Raji (cell line): Measurements from ENCODE around the gene TRIOBP.
A peak's percentile ranks its signal among the peaks of the same experiment; 100 is the strongest.

ENCODE experiments used
- POLR2A ChIP-seq: IDR thresholded peaks from 2 replicates; pipeline ENCODE4 v1.6.1; 2011; ENCODE audit warnings: low read depth, low read length, control low read depth; ENCODE audit not compliant: insufficient read depth

TRIOBP gene

DNA sequence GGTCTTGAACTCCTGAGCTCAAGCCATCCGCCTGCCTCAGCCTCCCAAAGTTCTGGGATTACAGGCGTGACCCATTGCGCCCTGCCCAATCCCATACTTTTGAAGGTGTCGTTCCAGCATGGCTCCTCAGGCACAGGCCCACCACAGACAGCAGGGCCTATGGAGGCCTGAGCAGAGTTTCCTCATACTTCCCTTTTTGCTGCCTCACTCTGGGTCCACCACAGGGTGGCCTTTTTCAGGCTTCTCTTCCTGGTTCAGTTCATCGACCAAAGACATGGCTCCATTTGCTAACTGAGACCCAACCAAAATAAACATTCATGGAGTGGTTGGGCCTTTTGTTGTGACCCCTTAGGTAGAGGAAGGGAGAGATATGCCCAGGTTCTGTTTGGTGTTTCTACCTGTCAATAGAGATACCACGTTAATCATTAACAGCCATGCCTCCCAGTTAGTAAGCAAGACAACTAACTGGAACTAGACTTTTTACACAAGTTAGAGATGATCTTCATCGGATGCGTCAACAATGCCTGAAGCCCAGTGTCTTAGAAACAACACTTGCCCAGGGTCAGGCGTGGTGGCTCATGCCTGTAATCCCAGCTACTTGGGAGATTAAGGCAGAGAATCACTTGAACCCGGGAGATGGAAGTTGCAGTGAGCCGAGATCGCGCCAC lies 35.1 kb downstream of the TRIOBP start:
- no peak for TF ChIP-seq POLR2A

DNA sequence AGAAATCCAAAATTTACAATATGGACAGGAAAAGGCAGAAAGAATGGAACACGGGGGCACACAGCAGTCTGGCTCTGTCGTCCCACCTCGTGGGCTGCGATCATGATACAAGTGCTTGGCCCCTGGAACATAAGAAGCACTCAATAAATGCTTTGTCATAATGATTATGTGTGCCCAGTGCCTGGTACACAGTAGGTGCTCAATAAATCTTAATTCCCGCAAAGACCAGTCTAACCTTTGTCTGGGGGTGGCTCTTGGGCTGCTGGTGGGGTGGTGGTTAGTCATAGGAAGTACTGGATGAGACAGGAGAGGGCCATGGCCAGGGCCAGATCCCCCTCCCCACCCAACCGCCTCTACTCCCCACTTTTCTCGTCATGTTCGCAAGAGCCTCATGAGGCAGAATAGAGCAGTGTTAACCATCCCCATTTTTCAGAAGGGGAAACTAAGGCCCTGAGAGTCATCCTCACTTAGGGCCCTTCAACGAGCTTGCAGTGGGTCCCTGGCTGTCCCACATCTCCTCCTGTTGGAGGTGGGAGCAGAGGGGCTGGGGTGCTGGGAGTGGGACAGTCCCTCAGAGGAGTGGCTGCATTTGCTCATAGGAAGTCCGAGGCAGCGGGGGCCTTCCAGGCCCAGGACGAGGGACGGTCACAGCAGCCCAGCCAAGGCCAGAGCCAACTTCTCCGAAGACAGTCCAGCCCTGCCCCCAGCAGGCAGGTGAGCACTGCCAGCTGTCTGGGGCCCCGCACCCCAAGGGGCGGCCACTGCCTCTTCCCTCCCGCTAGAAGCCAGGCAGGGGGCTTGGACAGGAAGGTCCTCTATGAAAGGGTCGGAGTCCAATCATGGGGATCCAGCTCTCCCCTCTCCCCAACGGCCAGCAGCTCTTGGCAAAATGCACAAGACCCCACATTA lies 36.1 kb downstream of the TRIOBP start:
- no peak for TF ChIP-seq POLR2A

DNA sequence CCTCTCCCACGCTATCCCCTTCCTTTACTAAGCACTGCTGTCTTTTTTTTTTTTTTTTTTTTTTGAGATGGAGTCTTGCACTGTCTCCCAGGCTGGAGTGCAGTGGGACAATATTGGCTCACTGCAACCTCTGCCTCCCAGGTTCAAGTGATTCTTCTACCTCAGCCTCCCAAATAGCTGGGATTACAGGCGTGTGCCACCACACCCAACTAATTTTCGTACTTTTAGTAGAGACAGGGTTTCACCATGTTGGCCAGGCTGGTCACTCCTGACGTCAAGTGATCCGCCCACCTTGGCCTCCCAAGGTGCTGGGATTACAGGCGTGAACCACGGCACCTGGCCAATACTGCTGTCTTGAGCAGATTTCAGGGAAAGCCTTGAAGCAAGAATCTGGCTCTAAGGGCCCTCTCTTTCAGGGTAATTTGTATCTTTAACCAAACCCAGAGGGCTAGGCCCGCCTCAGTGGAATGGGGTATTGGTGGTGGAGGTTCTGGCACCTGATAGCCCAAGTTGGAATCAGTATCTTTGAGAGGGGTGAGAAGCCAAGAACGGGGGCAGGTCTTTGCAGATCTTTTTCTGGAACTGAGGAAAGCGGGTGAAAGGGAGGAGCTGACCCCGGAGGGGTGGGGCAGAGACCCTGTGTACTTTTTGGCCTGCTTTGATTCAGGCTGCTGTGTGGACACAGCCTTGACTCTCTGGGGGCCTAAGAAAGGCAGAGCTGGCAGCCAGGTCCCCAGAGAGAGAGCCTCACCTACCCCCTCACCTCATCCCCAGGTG lies 37.0 kb downstream of the TRIOBP start:
- TF ChIP-seq POLR2A = no peak

DNA sequence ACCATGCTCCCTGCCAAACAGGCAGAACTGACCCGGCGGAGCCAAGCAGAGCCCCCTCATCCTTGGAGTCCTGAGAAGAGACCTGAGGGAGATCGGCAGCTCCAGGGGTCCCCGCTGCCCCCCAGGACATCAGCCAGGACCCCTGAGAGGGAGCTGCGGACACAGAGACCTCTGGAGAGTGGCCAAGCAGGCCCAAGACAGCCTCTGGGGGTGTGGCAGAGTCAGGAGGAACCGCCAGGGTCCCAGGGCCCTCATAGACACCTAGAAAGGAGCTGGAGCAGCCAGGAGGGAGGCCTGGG lies 37.5 kb downstream of the TRIOBP start:
- no peak for TF ChIP-seq POLR2A

DNA sequence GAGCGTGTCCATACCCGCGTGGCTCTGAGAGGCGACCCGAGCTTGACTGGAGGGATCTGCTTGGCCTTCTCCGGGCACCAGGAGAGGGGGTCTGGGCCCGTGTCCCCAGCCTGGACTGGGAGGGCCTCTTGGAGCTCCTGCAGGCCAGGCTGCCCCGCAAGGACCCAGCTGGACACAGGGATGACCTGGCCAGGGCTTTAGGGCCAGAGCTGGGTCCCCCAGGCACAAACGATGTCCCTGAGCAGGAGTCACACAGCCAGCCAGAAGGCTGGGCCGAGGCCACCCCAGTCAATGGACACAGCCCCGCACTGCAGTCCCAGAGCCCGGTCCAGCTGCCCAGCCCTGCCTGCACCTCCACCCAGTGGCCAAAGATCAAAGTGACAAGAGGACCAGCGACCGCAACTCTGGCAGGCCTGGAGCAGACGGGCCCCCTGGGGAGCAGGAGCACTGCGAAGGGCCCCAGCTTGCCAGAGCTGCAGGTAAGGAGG lies 38.2 kb downstream of the TRIOBP start:
- no peak for TF ChIP-seq POLR2A

DNA sequence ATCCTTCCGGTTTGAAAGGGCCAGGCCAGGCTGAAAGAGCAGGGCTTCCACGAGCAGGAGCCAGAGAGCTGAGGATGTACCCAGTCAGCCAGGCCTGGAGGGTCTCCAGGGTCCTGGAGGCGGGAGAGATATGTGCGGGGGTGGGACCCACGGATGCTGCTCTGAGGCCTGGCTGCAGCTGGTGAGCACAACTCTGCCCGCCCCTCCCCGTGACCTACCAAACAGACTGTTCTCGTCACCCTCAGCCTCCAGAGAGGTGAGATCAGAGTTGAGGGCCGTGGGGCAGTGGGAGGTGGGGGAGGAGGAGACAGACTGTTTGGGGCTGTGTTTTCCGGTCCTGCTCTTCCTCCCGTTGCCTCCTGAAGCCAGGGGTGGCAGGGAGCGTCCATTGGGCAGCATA lies 42.2 kb downstream of the TRIOBP start:
- no peak for TF ChIP-seq POLR2A

DNA sequence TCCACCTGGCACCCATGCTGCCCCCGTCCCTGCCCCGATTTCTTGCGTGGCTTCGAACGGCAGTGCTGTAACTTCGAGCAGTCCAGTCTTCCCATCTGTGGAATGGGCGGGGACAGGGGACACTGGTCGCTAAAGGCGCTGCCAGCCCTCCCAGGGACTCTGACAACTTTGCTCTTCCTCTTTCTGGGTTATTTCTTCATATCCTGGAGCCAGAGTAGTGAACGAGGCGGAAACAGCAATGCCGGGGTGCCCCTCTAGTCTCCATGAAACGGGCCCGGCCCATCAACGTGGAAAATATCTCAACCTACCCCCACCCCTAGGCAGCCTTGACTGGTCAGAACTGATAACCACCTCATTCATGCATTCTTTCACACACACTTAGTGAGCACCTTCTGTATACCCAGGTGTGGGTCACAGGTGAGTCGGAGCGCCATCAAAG lies 42.8 kb downstream of the TRIOBP start:
- no peak for TF ChIP-seq POLR2A

DNA sequence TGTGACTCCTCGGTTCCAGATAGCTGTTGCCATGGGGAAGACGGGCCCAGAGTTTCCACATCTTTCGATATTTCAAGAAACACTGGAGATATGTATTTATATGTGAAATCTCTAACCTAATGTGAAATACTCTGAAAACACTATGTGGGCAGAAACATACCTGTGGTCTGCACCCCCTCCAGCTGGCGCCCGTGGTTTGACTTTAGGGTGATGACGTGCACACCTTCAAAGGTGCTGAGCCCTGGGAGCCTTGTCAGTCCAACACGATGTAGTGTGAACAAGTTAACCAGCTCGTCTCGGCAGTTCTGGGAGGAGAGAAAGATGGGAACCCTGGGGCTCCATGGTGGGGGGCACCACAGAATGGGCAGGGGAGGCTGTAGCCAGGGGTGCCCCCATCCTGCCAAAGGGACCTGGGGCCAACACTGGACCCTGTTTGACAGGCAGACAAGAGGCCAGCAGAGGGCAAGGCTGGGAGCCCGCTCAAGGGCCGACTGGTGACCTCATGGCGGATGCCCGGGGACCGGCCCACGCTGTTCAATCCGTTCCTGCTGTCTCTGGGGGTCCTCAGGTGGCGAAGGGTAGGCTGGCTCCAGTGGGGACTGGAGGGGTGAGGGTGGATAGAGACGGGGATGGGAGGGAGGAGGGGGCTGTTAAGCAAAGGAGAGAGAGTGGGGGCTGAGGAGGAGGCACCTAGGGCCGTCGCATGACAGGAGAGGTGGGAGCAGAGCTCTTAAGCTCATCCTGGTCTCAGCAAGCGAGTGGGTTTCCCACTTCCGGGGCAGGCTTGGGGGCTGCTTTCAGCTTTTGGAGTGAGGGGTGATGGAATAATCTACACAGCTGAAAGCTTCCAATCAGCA lies 43.8 kb downstream of the TRIOBP start:
- TF ChIP-seq POLR2A = no peak

DNA sequence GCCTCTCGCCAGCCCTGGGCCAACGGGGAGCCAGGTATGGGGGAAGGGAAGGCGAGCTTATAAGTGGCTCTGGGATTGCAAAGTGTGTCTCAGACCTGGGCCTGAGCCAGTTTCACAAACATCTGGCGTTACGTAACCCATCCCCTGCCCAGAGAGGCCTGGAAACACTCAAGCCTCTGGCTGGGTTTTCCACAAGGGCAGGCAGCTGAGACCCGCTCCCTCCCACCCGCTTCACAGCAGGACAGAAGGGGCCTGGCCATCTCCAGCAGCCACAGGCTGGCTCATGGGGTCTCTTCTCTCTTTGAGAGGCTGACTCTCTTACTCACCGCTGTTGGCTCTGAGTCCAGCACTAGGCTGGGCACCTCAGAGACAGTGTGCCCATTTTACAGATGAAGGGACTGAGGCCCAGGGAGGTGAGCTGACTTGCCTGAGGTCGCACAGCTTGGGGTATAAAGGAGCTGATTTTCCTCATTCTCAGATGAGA lies 44.5 kb downstream of the TRIOBP start:
- no peak for TF ChIP-seq POLR2A

DNA sequence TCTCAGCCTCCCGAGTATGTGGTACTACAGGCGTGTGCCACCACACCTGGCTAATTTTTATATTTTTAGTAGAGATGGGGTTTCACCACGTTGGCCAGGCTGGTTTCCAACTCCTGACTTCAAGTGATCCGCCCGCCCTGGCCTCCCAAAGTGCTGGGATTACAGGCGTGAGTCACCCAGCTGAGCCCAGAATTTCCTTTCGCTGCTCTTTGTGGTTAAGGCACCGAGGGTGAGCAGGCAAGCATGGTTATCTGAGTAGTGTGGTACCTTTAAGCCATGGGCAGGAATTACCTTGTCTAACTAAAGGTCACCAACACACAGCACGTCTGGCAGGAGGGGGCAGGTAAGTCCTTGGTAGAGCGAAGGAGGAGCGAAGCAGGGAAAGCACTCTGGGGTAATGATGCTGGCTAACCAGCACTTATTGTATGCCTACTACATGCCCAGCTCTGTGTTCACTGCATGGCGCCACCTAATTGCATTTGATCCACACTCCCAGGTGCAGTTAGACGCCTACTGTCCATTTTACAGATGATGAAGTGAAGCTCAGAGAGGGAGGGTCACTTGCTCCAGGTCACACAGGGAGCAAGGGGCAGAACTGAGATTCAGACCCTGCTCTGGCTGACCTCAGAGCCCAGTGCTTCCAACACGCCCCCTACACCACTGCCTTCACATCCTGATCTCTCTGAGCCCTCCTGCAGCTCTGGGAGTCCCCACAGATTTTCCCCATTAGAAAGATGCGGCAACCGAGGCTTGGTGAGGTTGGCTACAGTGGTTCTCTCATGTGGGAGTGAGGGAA lies 45.7 kb downstream of the TRIOBP start:
- TF ChIP-seq POLR2A = no peak

DNA sequence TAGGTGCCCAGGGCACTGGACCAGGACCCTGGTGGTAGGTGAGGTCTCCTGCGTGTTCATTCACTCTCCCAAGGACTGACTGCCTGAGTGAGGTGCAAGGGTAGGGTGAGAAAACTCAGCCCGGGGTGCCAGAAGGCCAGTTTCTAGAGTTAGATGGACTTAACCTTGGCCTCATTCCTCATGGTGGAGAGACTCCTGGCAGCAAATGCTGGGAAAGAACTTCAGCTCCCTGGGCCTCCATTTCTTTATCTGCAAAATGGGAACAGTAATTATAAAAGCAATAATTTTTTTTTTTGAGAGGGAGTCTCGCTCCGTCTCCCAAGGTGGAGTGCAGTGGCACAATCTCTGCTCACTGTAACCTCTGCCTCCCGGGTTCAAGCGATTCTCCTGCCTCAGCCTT lies 47.7 kb downstream of the TRIOBP start:
- TF ChIP-seq POLR2A = no peak

DNA sequence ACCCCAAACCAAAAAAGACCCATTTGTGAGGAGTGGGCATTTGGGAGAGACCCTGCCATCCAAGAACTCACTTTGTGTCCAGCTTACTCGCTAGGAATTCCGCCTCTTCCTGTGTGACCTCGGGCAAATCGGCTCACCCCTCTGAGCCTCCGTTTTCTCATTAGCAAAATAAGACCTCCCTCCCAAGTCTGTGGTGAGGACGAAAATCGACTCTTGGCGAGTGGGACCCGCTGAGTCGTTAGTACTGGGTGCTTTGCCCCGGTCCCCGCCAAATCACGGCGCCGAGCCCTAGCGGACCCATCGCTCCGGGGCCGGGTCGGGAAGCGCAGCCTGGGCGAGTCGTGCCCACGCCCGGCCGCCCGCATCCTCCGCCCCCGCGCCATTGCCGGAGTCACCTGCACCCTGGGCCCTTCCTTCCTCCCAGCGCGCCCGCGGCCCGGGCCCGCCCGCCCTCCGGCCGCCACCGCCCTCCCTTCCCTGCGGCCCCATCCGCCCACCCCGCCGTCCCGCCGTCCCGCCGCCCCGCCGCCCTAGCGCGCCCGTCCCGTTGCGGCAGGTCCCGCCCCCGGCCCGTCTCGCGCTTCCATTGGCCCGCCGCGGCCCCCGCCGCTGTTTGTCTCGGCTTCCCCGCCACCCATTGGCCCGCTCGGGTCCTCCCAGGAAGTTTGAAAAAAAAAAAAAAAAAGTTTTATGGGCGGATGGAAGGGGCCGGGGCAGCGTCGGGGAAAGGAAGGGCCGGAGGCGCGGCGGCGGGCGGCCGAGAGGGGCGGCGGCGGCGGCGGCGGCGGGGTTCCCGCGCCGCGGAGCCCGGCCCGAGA lies 48.9 kb downstream of the TRIOBP start:
- peak; percentile 62 for TF ChIP-seq POLR2A
